A549 treated with Hydrocortisone at 1 μM for 4 hours (cell line): ENCODE results near the gene TC2N. TPM values are rescaled to one million over a fixed set of nuclear protein-coding genes. Genes with fewer than 3 reads are reported as not detected.

ENCODE experiments used
- total RNA-seq: library from RNA; stranded (reverse); fragments of 200-300 nt; extraction: Qiagen RNA extraction; gene quantifications from 5 replicates; pipeline ENCODE4 v1.2.3, GENCODE V29; 2022

Gene TC2N
- total RNA-seq = 0.49 to 1.0 TPM (median 0.82 TPM) in 5 replicates

DNA sequence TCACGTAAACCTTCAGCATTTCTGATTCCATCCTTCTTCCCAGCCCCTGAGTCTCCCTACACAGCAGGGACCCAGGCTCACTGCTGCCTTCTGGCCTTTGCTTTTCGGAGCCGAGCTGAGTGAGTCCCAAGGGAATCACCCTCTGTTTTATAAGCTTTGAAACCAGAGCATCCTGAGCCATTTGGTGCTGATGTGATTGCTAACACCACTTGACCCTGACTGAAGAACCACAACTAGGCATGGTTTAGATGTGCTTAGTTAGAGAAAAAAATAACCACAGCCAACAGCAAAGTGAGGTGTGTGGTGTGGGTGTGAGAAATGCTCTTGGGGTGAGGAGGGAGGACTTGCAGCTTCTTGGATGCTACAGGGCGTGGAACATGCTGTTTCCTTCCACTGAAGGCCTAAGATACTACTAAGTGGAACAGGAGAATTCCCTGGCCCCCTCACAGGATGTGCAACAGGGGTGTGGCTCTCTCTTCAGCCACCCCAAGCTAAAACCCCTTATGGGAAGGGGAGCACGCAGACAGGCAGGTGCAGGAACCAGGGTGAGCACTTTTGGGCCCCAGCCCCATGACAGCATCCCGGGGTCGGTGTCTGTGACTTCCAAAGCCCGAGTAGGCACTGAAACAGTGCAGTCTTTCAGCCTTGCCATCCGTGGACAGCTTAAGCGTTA, at the start of gene TC2N:
Gene TC2N (minus strand): TSS at position 221 of the 673 bp plus-strand sequence. CDS start 53,767 bp downstream, outside the sequence.

DNA sequence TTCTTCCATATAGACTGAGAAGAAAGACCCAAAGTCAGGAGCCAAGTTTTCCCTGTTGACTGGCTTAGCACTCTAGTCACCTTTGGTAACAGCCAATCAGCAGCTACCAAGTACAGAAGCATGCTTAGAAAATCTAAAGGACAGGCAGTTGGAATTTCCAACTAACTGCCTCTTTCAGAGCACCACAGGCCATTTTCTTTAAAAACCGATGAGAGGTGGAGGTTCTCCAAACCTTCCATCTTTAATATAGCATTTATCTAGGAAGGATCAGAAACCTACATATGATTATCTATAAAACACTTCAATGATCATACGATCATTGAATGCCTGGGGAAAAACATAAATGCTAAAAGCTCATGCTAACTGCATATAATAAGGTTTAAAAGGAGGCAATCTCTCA, 135.3 kb downstream of the TC2N start, which contains the start of gene CATSPERB:
Gene CATSPERB (minus strand): TSS at position 101 of the 400 bp plus-strand sequence. CDS start 2,607 bp downstream, outside the sequence.

Other genes starting within 250 kb of the TC2N start
- not detected in 5 replicates for gene CATSPERB, start 135.4 kb downstream of the TC2N start, total RNA-seq
- 4.7 to 6.2 TPM (median 5.0 TPM) in 5 replicates for gene FBLN5, start 80.2 kb upstream of the TC2N start, total RNA-seq
- 5.9 to 9.8 TPM (median 9.1 TPM) in 5 replicates for gene TRIP11, start 172.5 kb upstream of the TC2N start, total RNA-seq
- 21.3 to 45.4 TPM (median 23.1 TPM) in 5 replicates for gene ATXN3, start 239.0 kb upstream of the TC2N start, total RNA-seq